Hepatocyte (in vitro differentiated cells): Measurements from ENCODE around the gene PIAS1.

Experiments
- EZH2 ChIP-seq: fragments of 200-600 bp; sonication (generic); IDR thresholded peaks from 2 replicates; pipeline ENCODE4 v1.6.1; 2016; ENCODE audit warnings: antibody characterized with exemption, mild to moderate bottlenecking, borderline replicate concordance
- EZH2phosphoT487 ChIP-seq: fragments of 200-600 bp; sonication (generic); IDR thresholded peaks from one replicate; pipeline ENCODE4 v1.6.1; 2018; ENCODE audit warnings: antibody characterized with exemption, mild to moderate bottlenecking, low read depth, moderate library complexity; ENCODE audit not compliant: unreplicated experiment, severe bottlenecking
- TF ChIP-seq, protein P1 (sequence below): fragments of 200-600 bp; sonication (generic); IDR thresholded peaks from 2 replicates; pipeline ENCODE4 v1.5.1; 2016; ENCODE audit warnings: antibody characterized with exemption, mild to moderate bottlenecking; ENCODE audit not compliant: poor library complexity

DNA sequence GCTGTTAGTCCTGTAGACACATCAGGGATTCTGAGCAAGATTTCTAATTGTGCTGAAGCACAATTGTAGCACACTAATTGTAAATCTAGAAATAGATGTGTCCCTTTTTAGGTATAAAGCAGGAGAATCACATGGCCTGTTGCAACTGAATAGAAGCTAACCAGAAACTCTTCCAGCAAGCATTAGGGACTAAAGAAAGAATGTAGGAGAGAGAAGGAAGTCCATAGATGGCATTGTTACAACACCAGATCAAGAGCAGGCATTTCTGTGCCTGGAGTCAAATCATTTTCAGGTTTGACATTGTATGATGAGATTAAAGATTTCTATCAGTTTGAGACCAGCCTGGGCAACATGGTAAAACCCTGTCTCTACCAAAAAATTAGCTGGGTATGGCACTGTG lies 123.6 kb downstream of the PIAS1 start:
- TF ChIP-seq, protein P1, sequence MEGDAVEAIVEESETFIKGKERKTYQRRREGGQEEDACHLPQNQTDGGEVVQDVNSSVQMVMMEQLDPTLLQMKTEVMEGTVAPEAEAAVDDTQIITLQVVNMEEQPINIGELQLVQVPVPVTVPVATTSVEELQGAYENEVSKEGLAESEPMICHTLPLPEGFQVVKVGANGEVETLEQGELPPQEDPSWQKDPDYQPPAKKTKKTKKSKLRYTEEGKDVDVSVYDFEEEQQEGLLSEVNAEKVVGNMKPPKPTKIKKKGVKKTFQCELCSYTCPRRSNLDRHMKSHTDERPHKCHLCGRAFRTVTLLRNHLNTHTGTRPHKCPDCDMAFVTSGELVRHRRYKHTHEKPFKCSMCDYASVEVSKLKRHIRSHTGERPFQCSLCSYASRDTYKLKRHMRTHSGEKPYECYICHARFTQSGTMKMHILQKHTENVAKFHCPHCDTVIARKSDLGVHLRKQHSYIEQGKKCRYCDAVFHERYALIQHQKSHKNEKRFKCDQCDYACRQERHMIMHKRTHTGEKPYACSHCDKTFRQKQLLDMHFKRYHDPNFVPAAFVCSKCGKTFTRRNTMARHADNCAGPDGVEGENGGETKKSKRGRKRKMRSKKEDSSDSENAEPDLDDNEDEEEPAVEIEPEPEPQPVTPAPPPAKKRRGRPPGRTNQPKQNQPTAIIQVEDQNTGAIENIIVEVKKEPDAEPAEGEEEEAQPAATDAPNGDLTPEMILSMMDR: no peak
- no peak for TF ChIP-seq EZH2
- no peak for TF ChIP-seq EZH2phosphoT487
